ENCODE results near the gene KRTAP1-3.

The KRTAP1-3 gene

GRCh38 chr17:41054025-41054424 lies 19.4 kb upstream of the KRTAP1-3 start:
- no peaks in the 10 kb centered on the region for H3K79me1 ChIP-seq (ENCODE audit: low read length)
- H2AFZ ChIP-seq (ENCODE audit: insufficient read depth, low read length, poor library complexity): no peak overlapping the region
- no peak overlapping the region for H2BK120ac ChIP-seq (ENCODE audit: insufficient read depth, low read length, poor library complexity)
- H2BK12ac ChIP-seq (ENCODE audit: low read length): no peak overlapping the region
- H2AK5ac ChIP-seq (ENCODE audit: low read length): no peak overlapping the region
- no peak overlapping the region for H3K23ac ChIP-seq (ENCODE audit: low read length)
- no peak overlapping the region for H3K4ac ChIP-seq (ENCODE audit: low read depth, low read length)
- no peaks in the 10 kb centered on the region for H3K9me3 ChIP-seq (ENCODE audit: insufficient read depth, low read depth, low read length)
- no peaks in the 10 kb centered on the region for H3K36me3 ChIP-seq (ENCODE audit: control insufficient read depth in 1 of 2, insufficient read depth in 2 of 2, low read length in 2 of 2)
- H3K9ac ChIP-seq (ENCODE audit: low read length): no peak overlapping the region
- no peaks in the 10 kb centered on the region for H3K27me3 ChIP-seq (ENCODE audit: insufficient read depth, low read length)
- WGBS (ENCODE audit: extremely low coverage, insufficient coverage, insufficient read length): no CpG with 5 or more reads among the region's 4 CpGs
- H2BK5ac ChIP-seq (ENCODE audit: low read depth, low read length, poor library complexity): no peak overlapping the region
- no peak overlapping the region for H3K4me2 ChIP-seq (ENCODE audit: low read length)
- no peaks in the 10 kb centered on the region for H3K79me2 ChIP-seq (ENCODE audit: control insufficient read depth, insufficient read depth, low read length, poor library complexity)
- no peak overlapping the region for H3K18ac ChIP-seq (ENCODE audit: low read length)
- H4K91ac ChIP-seq (ENCODE audit: low read depth, low read length): no peak overlapping the region
- no peak overlapping the region for H4K12ac ChIP-seq (ENCODE audit: low read depth, low read length)
- H3K14ac ChIP-seq (ENCODE audit: low read length): no peak overlapping the region
- H3K27ac ChIP-seq (ENCODE audit: low read depth, low read length): no peak overlapping the region
- peak; percentile 66 to 82 for DNase-seq
- H3K4me3 ChIP-seq (ENCODE audit: low read depth, low read length): no peak overlapping the region
- H4K8ac ChIP-seq (ENCODE audit: low read depth, low read length): no peak overlapping the region
- H3K4me1 ChIP-seq (ENCODE audit: control insufficient read depth in 1 of 2, insufficient read depth in 2 of 2, low read length in 2 of 2): peaks cover 0 to 2% of the 10 kb centered on the region in 2 experiments

- no peak overlapping the region for H2BK12ac ChIP-seq (ENCODE audit: low read length)
- H2AK5ac ChIP-seq (ENCODE audit: low read length): no peak overlapping the region
- no peak overlapping the region for H3K9ac ChIP-seq (ENCODE audit: low read length)
- H3K36me3 ChIP-seq (ENCODE audit: control insufficient read depth in 1 of 2, insufficient read depth in 2 of 2, low read length in 2 of 2): no peaks in the 10 kb centered on the region
- H2BK5ac ChIP-seq (ENCODE audit: low read depth, low read length, poor library complexity): no peak overlapping the region
- no peak overlapping the region for H3K4me2 ChIP-seq (ENCODE audit: low read length)
- H3K14ac ChIP-seq (ENCODE audit: low read length): no peak overlapping the region
- no peaks in the 10 kb centered on the region for H3K9me3 ChIP-seq (ENCODE audit: insufficient read depth, low read depth, low read length)
- no peak overlapping the region for H3K4me3 ChIP-seq (ENCODE audit: low read depth, low read length)
- no peak for DNase-seq
- no peak overlapping the region for H4K8ac ChIP-seq (ENCODE audit: low read depth, low read length)
- H3K79me1 ChIP-seq (ENCODE audit: low read length): peaks cover 4% of the 10 kb centered on the region
- no peak overlapping the region for H2AFZ ChIP-seq (ENCODE audit: insufficient read depth, low read length, poor library complexity)
- H3K4ac ChIP-seq (ENCODE audit: low read depth, low read length): no peak overlapping the region
- no peak overlapping the region for H4K12ac ChIP-seq (ENCODE audit: low read depth, low read length)
- H4K91ac ChIP-seq (ENCODE audit: low read depth, low read length): no peak overlapping the region
- no peak overlapping the region for H3K27ac ChIP-seq (ENCODE audit: low read depth, low read length)
- H2BK120ac ChIP-seq (ENCODE audit: insufficient read depth, low read length, poor library complexity): no peak overlapping the region
- no peak overlapping the region for H3K23ac ChIP-seq (ENCODE audit: low read length)
- H3K4me1 ChIP-seq (ENCODE audit: control insufficient read depth in 1 of 2, insufficient read depth in 2 of 2, low read length in 2 of 2): peaks cover 5 to 6% of the 10 kb centered on the region in 2 experiments
- no peak overlapping the region for H3K18ac ChIP-seq (ENCODE audit: low read length)
- no peaks in the 10 kb centered on the region for H3K27me3 ChIP-seq (ENCODE audit: insufficient read depth, low read length)
- no peaks in the 10 kb centered on the region for H3K79me2 ChIP-seq (ENCODE audit: control insufficient read depth, insufficient read depth, low read length, poor library complexity)
These were observed 17.9 kb upstream of the KRTAP1-3 start for GRCh38 chr17:41052566-41052965.

GRCh38 chr17:41049110-41049509 lies 14.4 kb upstream of the KRTAP1-3 start:
- Histone ChIP-seq H3K14ac (ENCODE audit: low read length) (no peak overlapping the region), H2AFZ (ENCODE audit: insufficient read depth, low read length, poor library complexity) (no peak overlapping the region), H3K9ac (ENCODE audit: low read length) (no peak overlapping the region), H4K91ac (ENCODE audit: low read depth, low read length) (no peak overlapping the region), H2BK5ac (ENCODE audit: low read depth, low read length, poor library complexity) (no peak overlapping the region), H4K8ac (ENCODE audit: low read depth, low read length) (no peak overlapping the region), H3K4me1 (ENCODE audit: control insufficient read depth in 1 of 2, insufficient read depth in 2 of 2, low read length in 2 of 2) (peaks cover 5 to 6% of the 10 kb centered on the region in 2 experiments), H3K79me1 (ENCODE audit: low read length) (peaks cover 5% of the 10 kb centered on the region), H4K12ac (ENCODE audit: low read depth, low read length) (no peak overlapping the region), H3K27ac (ENCODE audit: low read depth, low read length) (peak overlapping the region; percentile 80), H3K4me2 (ENCODE audit: low read length) (peak overlapping the region; percentile 27), H3K79me2 (ENCODE audit: control insufficient read depth, insufficient read depth, low read length, poor library complexity) (no peaks in the 10 kb centered on the region), H3K23ac (ENCODE audit: low read length) (no peak overlapping the region), H3K36me3 (ENCODE audit: control insufficient read depth in 1 of 2, insufficient read depth in 2 of 2, low read length in 2 of 2) (no peaks in the 10 kb centered on the region), H3K4me3 (ENCODE audit: low read depth, low read length) (no peak overlapping the region), H3K18ac (ENCODE audit: low read length) (no peak overlapping the region), H3K27me3 (ENCODE audit: insufficient read depth, low read length) (no peaks in the 10 kb centered on the region), H2BK120ac (ENCODE audit: insufficient read depth, low read length, poor library complexity) (no peak overlapping the region), H3K4ac (ENCODE audit: low read depth, low read length) (no peak overlapping the region), H2AK5ac (ENCODE audit: low read length) (no peak overlapping the region), H3K9me3 (ENCODE audit: insufficient read depth, low read depth, low read length) (no peaks in the 10 kb centered on the region), H2BK12ac (ENCODE audit: low read length) (no peak overlapping the region)
- no CpG with 5 or more reads among the region's 2 CpGs for WGBS (ENCODE audit: extremely low coverage, insufficient coverage, insufficient read length)
- DNase-seq: peak; percentile 31 to 81

- Histone ChIP-seq H2AK5ac (ENCODE audit: low read length) (no peak overlapping the region), H4K8ac (ENCODE audit: low read depth, low read length) (no peak overlapping the region), H2BK12ac (ENCODE audit: low read length) (no peak overlapping the region), H3K4me3 (ENCODE audit: low read depth, low read length) (no peak overlapping the region), H3K79me1 (ENCODE audit: low read length) (peaks cover 5% of the 10 kb centered on the region), H3K9me3 (ENCODE audit: insufficient read depth, low read depth, low read length) (no peaks in the 10 kb centered on the region), H2BK5ac (ENCODE audit: low read depth, low read length, poor library complexity) (peak overlapping the region; percentile 84), H4K91ac (ENCODE audit: low read depth, low read length) (peak overlapping the region; percentile 72), H3K14ac (ENCODE audit: low read length) (peak overlapping the region; percentile 48), H3K4ac (ENCODE audit: low read depth, low read length) (no peak overlapping the region), H3K36me3 (ENCODE audit: control insufficient read depth in 1 of 2, insufficient read depth in 2 of 2, low read length in 2 of 2) (no peaks in the 10 kb centered on the region), H3K27me3 (ENCODE audit: insufficient read depth, low read length) (no peaks in the 10 kb centered on the region), H3K9ac (ENCODE audit: low read length) (no peak overlapping the region), H4K12ac (ENCODE audit: low read depth, low read length) (no peak overlapping the region), H3K4me1 (ENCODE audit: control insufficient read depth in 1 of 2, insufficient read depth in 2 of 2, low read length in 2 of 2) (peaks cover 5 to 6% of the 10 kb centered on the region in 2 experiments), H3K27ac (ENCODE audit: low read depth, low read length) (peak overlapping the region; percentile 81), H2AFZ (ENCODE audit: insufficient read depth, low read length, poor library complexity) (no peak overlapping the region), H3K4me2 (ENCODE audit: low read length) (peak overlapping the region; percentile 27), H2BK120ac (ENCODE audit: insufficient read depth, low read length, poor library complexity) (no peak overlapping the region), H3K79me2 (ENCODE audit: control insufficient read depth, insufficient read depth, low read length, poor library complexity) (no peaks in the 10 kb centered on the region), H3K23ac (ENCODE audit: low read length) (no peak overlapping the region), H3K18ac (ENCODE audit: low read length) (no peak overlapping the region)
- peak; percentile 84 to 97 for DNase-seq
- WGBS (ENCODE audit: extremely low coverage, insufficient coverage, insufficient read length): no CpG with 5 or more reads among the region's 7 CpGs
These were observed 13.8 kb upstream of the KRTAP1-3 start for GRCh38 chr17:41048441-41048840.
